Measurements from ENCODE around the gene ADAMTSL1. TPM values are rescaled to one million over a fixed set of nuclear protein-coding genes. Genes with fewer than 3 reads are reported as not detected.

Gene ADAMTSL1
- total RNA-seq, 1 experiment from 2014 or later, result 0.94 TPM

DNA sequence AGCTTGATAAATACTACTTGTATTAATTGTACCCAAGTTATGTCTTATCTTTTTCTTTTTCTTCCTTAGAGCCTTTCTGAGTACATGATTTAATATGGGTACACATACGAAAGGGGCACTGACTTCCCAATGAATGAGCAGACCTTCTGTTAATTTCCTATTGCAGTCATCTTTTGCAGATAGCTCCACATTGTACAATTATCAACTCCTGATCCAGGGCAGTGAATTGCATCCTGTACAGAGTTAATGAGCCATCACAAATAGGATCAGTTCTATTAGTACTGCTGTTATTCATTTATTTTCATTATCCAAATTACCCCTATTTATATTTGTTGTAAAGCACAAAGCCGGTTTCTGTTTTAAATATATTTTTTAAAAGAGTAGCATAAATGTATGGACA is 105.6 kb downstream of the ADAMTSL1 start:
- no peak overlapping the region for H3K4me3 Mint-ChIP-seq
- H3K27ac Mint-ChIP-seq, result no peak overlapping the region
- ATAC-seq (no peak), DNase-seq (ENCODE audit: low spot score) (no peak)
- no peaks in the 10 kb centered on the region for H3K4me1 Mint-ChIP-seq
- H3K9me3 Mint-ChIP-seq, result no peaks in the 10 kb centered on the region
- TF ChIP-seq ZNF219 (CRISPR knock-in tag; IDR thresholded peaks at IDR 0.05; ENCODE audit: borderline replicate concordance) (no peak), TEAD1 (CRISPR knock-in tag; IDR thresholded peaks at IDR 0.05) (no peak), FOXP1 (CRISPR knock-in tag; IDR thresholded peaks at IDR 0.05; ENCODE audit: borderline replicate concordance) (no peak), NR1H2 (CRISPR knock-in tag; IDR thresholded peaks at IDR 0.05) (no peak), GABPB1 (CRISPR knock-in tag; IDR thresholded peaks at IDR 0.05) (no peak), MYBL2 (CRISPR knock-in tag; IDR thresholded peaks at IDR 0.05) (no peak), MAX (CRISPR knock-in tag; IDR thresholded peaks at IDR 0.05) (no peak), FOXK1 (CRISPR knock-in tag; IDR thresholded peaks at IDR 0.05) (no peak), ZNF138 (CRISPR knock-in tag; conservative IDR thresholded peaks at IDR 0.05) (no peak), STAT6 (CRISPR knock-in tag; conservative IDR thresholded peaks at IDR 0.05; ENCODE audit: low read depth) (no peak), ZNF121 (CRISPR knock-in tag; IDR thresholded peaks at IDR 0.05) (no peak)
- TF ChIP-seq, protein P1, sequence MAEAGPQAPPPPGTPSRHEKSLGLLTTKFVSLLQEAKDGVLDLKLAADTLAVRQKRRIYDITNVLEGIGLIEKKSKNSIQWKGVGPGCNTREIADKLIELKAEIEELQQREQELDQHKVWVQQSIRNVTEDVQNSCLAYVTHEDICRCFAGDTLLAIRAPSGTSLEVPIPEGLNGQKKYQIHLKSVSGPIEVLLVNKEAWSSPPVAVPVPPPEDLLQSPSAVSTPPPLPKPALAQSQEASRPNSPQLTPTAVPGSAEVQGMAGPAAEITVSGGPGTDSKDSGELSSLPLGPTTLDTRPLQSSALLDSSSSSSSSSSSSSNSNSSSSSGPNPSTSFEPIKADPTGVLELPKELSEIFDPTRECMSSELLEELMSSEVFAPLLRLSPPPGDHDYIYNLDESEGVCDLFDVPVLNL (CRISPR knock-in tag; IDR thresholded peaks at IDR 0.05; ENCODE audit: borderline replicate concordance, low read depth), result no peak
- TF ChIP-seq, protein P2, sequence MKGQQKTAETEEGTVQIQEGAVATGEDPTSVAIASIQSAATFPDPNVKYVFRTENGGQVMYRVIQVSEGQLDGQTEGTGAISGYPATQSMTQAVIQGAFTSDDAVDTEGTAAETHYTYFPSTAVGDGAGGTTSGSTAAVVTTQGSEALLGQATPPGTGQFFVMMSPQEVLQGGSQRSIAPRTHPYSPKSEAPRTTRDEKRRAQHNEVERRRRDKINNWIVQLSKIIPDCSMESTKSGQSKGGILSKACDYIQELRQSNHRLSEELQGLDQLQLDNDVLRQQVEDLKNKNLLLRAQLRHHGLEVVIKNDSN (CRISPR knock-in tag; IDR thresholded peaks at IDR 0.05), result no peak
- TF ChIP-seq, protein P3, sequence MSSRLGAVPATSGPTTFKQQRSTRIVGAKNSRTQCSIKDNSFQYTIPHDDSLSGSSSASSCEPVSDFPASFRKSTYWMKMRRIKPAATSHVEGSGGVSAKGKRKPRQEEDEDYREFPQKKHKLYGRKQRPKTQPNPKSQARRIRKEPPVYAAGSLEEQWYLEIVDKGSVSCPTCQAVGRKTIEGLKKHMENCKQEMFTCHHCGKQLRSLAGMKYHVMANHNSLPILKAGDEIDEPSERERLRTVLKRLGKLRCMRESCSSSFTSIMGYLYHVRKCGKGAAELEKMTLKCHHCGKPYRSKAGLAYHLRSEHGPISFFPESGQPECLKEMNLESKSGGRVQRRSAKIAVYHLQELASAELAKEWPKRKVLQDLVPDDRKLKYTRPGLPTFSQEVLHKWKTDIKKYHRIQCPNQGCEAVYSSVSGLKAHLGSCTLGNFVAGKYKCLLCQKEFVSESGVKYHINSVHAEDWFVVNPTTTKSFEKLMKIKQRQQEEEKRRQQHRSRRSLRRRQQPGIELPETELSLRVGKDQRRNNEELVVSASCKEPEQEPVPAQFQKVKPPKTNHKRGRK (CRISPR knock-in tag; IDR thresholded peaks at IDR 0.05; ENCODE audit: borderline replicate concordance), result no peak
- TF ChIP-seq, protein P4, sequence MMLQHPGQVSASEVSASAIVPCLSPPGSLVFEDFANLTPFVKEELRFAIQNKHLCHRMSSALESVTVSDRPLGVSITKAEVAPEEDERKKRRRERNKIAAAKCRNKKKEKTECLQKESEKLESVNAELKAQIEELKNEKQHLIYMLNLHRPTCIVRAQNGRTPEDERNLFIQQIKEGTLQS (CRISPR knock-in tag; conservative IDR thresholded peaks at IDR 0.05), result no peak
- CTCF ChIA-PET, result no interaction called here
- POLR2A ChIA-PET, result no interaction called here
- H3K27me3 Mint-ChIP-seq (ENCODE audit: low read depth), result no peaks in the 10 kb centered on the region
- no peaks in the 10 kb centered on the region for H3K36me3 Mint-ChIP-seq

GRCh38 chr9:18580151-18580550 is 106.2 kb downstream of the ADAMTSL1 start:
- no peaks in the 10 kb centered on the region for H3K27me3 Mint-ChIP-seq (ENCODE audit: low read depth)
- no peaks in the 10 kb centered on the region for H3K36me3 Mint-ChIP-seq
- ATAC-seq (no peak), DNase-seq (ENCODE audit: low spot score) (no peak)
- H3K9me3 Mint-ChIP-seq, result no peaks in the 10 kb centered on the region
- no peak overlapping the region for H3K27ac Mint-ChIP-seq
- H3K4me1 Mint-ChIP-seq, result no peaks in the 10 kb centered on the region
- POLR2A ChIA-PET, result no interaction called here
- CTCF ChIA-PET, result no interaction called here
- no peak overlapping the region for H3K4me3 Mint-ChIP-seq
- TF ChIP-seq, protein P5, sequence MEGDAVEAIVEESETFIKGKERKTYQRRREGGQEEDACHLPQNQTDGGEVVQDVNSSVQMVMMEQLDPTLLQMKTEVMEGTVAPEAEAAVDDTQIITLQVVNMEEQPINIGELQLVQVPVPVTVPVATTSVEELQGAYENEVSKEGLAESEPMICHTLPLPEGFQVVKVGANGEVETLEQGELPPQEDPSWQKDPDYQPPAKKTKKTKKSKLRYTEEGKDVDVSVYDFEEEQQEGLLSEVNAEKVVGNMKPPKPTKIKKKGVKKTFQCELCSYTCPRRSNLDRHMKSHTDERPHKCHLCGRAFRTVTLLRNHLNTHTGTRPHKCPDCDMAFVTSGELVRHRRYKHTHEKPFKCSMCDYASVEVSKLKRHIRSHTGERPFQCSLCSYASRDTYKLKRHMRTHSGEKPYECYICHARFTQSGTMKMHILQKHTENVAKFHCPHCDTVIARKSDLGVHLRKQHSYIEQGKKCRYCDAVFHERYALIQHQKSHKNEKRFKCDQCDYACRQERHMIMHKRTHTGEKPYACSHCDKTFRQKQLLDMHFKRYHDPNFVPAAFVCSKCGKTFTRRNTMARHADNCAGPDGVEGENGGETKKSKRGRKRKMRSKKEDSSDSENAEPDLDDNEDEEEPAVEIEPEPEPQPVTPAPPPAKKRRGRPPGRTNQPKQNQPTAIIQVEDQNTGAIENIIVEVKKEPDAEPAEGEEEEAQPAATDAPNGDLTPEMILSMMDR (IDR thresholded peaks at IDR 0.05), result no peak
- no peak for TF ChIP-seq ZNF671 (CRISPR knock-in tag; IDR thresholded peaks at IDR 0.05)
- no peak for TF ChIP-seq FOXP1 (CRISPR knock-in tag; IDR thresholded peaks at IDR 0.05; ENCODE audit: borderline replicate concordance)
- TF ChIP-seq TEAD4 (CRISPR knock-in tag; IDR thresholded peaks at IDR 0.05), result no peak
- TF ChIP-seq, protein P2 (CRISPR knock-in tag; IDR thresholded peaks at IDR 0.05), result no peak
- TF ChIP-seq, protein P3 (CRISPR knock-in tag; IDR thresholded peaks at IDR 0.05; ENCODE audit: borderline replicate concordance), result no peak
- no peak for TF ChIP-seq PRRX2 (CRISPR knock-in tag; IDR thresholded peaks at IDR 0.05)
- no peak for TF ChIP-seq GRHL2 (CRISPR knock-in tag; IDR thresholded peaks at IDR 0.05; ENCODE audit: insufficient replicate concordance, severe bottlenecking)
- TF ChIP-seq ZNF263 (CRISPR knock-in tag; IDR thresholded peaks at IDR 0.05; ENCODE audit: low read depth), result no peak
- no peak for TF ChIP-seq E2F5 (CRISPR knock-in tag; IDR thresholded peaks at IDR 0.05)
